ENCODE measurements around the gene NODAL.

NODAL gene

GRCh38 chr10:70403483-70404035 is 37.9 kb downstream of the NODAL start:
- TF ChIP-seq TEAD4 (IDR thresholded peaks at IDR 0.05) (no peak), ZBTB7A (IDR thresholded peaks at IDR 0.05; ENCODE audit: low read depth) (no peak), NFIC (IDR thresholded peaks at IDR 0.05) (peak; percentile 29; the same call in 1 of the 2 replicates)

GRCh38 chr10:70399177-70399576 is 42.3 kb downstream of the NODAL start:
- TF ChIP-seq YY1 (IDR thresholded peaks at IDR 0.05; ENCODE audit: low read depth) = no peak
- no peak for TF ChIP-seq NFIC (IDR thresholded peaks at IDR 0.05)
- TF ChIP-seq TCF12 (IDR thresholded peaks at IDR 0.05; ENCODE audit: low read depth) = no peak
- no peak for TF ChIP-seq RAD21 (IDR thresholded peaks at IDR 0.05; ENCODE audit: low read depth)
- TF ChIP-seq EP300 (IDR thresholded peaks at IDR 0.05; ENCODE audit: borderline replicate concordance) = no peak
- no peak for TF ChIP-seq TEAD4 (IDR thresholded peaks at IDR 0.05)
- no peak for TF ChIP-seq MAX (IDR thresholded peaks at IDR 0.05)
- TF ChIP-seq TAF1 (IDR thresholded peaks at IDR 0.05; ENCODE audit: low read depth) = no peak
- no peak for TF ChIP-seq ZBTB7A (IDR thresholded peaks at IDR 0.05; ENCODE audit: low read depth)
- no peak for TF ChIP-seq EGR1 (IDR thresholded peaks at IDR 0.05)
- TF ChIP-seq REST (IDR thresholded peaks at IDR 0.05; ENCODE audit: low read depth) = no peak

DNA sequence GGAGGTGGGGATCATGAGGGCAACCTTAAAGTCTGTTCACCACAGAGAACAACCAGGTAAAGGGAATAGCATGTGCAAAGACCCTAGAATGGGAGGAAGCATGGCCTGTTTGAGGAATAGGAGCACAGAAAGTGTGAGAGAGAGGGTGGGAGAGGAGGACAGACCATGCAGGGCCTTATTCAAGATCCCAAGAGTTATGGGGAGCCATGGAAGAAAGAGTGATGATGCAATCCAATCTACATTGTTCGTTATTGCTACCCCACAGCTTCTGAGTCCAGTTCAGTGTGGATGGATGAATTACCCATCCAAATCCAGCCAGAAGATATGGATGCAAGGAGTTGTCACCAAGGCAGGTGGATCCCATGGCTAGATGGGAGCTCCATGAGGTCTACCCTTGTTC is 45.3 kb downstream of the NODAL start:
- no peak for TF ChIP-seq EGR1 (IDR thresholded peaks at IDR 0.05)
- no peak for TF ChIP-seq USF1 (IDR thresholded peaks at IDR 0.05)
- TF ChIP-seq TAF1 (IDR thresholded peaks at IDR 0.05; ENCODE audit: low read depth) = no peak
- no peak for TF ChIP-seq ZBTB7A (IDR thresholded peaks at IDR 0.05; ENCODE audit: low read depth)
- no peak for TF ChIP-seq YY1 (IDR thresholded peaks at IDR 0.05; ENCODE audit: low read depth)
- TF ChIP-seq TEAD4 (IDR thresholded peaks at IDR 0.05) = no peak
- no peak for TF ChIP-seq MAX (IDR thresholded peaks at IDR 0.05)
- no peak for TF ChIP-seq TCF12 (IDR thresholded peaks at IDR 0.05; ENCODE audit: low read depth)
- TF ChIP-seq CEBPB (IDR thresholded peaks at IDR 0.05) = no peak
- TF ChIP-seq EP300 (IDR thresholded peaks at IDR 0.05; ENCODE audit: borderline replicate concordance) = no peak
- no peak for TF ChIP-seq FOXM1 (IDR thresholded peaks at IDR 0.05; ENCODE audit: borderline replicate concordance, low read depth)
- TF ChIP-seq REST (IDR thresholded peaks at IDR 0.05; ENCODE audit: low read depth) = no peak
- TF ChIP-seq CREB1 (IDR thresholded peaks at IDR 0.05; ENCODE audit: low read depth) = no peak
- TF ChIP-seq RAD21 (IDR thresholded peaks at IDR 0.05; ENCODE audit: low read depth) = no peak
- TF ChIP-seq NFIC (IDR thresholded peaks at IDR 0.05) = no peak

DNA sequence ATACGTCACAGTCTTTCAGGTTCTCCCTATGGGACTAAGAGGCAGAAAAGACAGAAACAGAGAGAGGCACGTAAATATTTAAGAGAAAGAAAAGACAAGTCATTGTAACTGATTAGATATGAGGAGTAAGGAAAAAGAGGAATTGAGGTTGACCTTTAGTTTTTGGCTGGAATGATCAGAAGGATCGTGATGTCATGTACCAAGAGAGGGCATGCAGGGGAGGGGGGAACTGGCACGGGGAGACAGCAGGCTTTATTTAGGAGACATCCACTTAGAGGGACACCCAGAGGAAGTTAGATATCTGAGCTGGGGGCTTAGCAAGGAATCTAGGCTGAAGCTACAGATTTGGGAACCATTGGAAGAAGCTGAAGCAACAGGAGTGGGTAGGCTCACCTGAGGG is 49.8 kb downstream of the NODAL start:
- TF ChIP-seq REST (IDR thresholded peaks at IDR 0.05; ENCODE audit: low read depth) (no peak), CREB1 (IDR thresholded peaks at IDR 0.05; ENCODE audit: low read depth) (no peak), YY1 (IDR thresholded peaks at IDR 0.05; ENCODE audit: low read depth) (no peak), MAX (IDR thresholded peaks at IDR 0.05) (no peak), CEBPB (IDR thresholded peaks at IDR 0.05) (no peak), EGR1 (IDR thresholded peaks at IDR 0.05) (no peak), FOXM1 (IDR thresholded peaks at IDR 0.05; ENCODE audit: borderline replicate concordance, low read depth) (no peak), EP300 (IDR thresholded peaks at IDR 0.05; ENCODE audit: borderline replicate concordance) (no peak), USF1 (IDR thresholded peaks at IDR 0.05) (no peak), ZBTB7A (IDR thresholded peaks at IDR 0.05; ENCODE audit: low read depth) (no peak), TCF12 (IDR thresholded peaks at IDR 0.05; ENCODE audit: low read depth) (no peak), TAF1 (IDR thresholded peaks at IDR 0.05; ENCODE audit: low read depth) (no peak), NFIC (IDR thresholded peaks at IDR 0.05) (no peak), RAD21 (IDR thresholded peaks at IDR 0.05; ENCODE audit: low read depth) (no peak), TEAD4 (IDR thresholded peaks at IDR 0.05) (no peak)

Data from Ishikawa (cell line).